Right lobe of liver (tissue), 4 donors: Measurements from ENCODE around the gene RHOH.

ENCODE experiments used
- CTCF ChIP-seq, 4 donors: fragments of 200-600 bp in 3 of 4; fragments of 450-650 bp in 1 of 4; IDR thresholded peaks; one replicate each; pipeline versions ENCODE4 v1.5.1 to v1.8.0; 2016 to 2022; ENCODE audit warnings: antibody characterized with exemption in 4 of 4, mild to moderate bottlenecking in 2 of 4
- POLR2A ChIP-seq: fragments of 450-650 bp; IDR thresholded peaks from one replicate; pipeline ENCODE4 v1.6.1; 2017; ENCODE audit warnings: antibody characterized with exemption, mild to moderate bottlenecking
- donor health status: DM: no; HTN: no; CAD: no.
- donor health status: DM: no; HTN: no; CAD: no.
- donor health status: DM: no; HTN: yes; CAD: no.

- no peak for TF ChIP-seq CTCF (IDR thresholded peaks at IDR 0.05)
- TF ChIP-seq POLR2A = no peak
Observed at GRCh38 chr4:40264995-40265909, 68.4 kb downstream of the RHOH start.
